Liver (tissue), 9 donors: ENCODE data around the gene BCL10. TPM values are rescaled to one million over a fixed set of nuclear protein-coding genes. Genes with fewer than 3 reads are reported as not detected.

Experiments
- DNase-seq: peaks from one replicate; pipeline ENCODE4 v3.0.0-alpha.2; 2017; ENCODE audit warnings: low spot score
- H3K27ac ChIP-seq, 2 donors: one replicate each; pipeline ENCODE4 v1.7.0; 2013; ENCODE audit warnings: inconsistent platforms in 2 of 2, low read length in 2 of 2, control low read depth in 1 of 2, low read depth in 1 of 2, mild to moderate bottlenecking in 1 of 2
- H3K27me3 ChIP-seq, 4 donors: one replicate each; pipeline versions ENCODE4 v1.6.1 to v1.7.0; 2013; ENCODE audit warnings: low read length in 3 of 4, inconsistent platforms in 1 of 4, mild to moderate bottlenecking in 1 of 4, moderate library complexity in 1 of 4; ENCODE audit not compliant: control insufficient read depth in 4 of 4, insufficient read depth in 4 of 4
- H3K36me3 ChIP-seq, 4 donors: one replicate each; pipeline versions ENCODE4 v1.6.1 to v1.7.0; 2013; ENCODE audit warnings: low read length in 3 of 4, mild to moderate bottlenecking in 3 of 4, low read depth in 1 of 4, moderate library complexity in 1 of 4; ENCODE audit not compliant: control insufficient read depth in 4 of 4, insufficient read depth in 3 of 4
- H3K4me1 ChIP-seq, 4 donors: one replicate each; pipeline versions ENCODE4 v1.6.1 to v1.7.0; 2013; ENCODE audit warnings: low read length in 3 of 4, mild to moderate bottlenecking in 3 of 4, moderate library complexity in 1 of 4; ENCODE audit not compliant: control insufficient read depth in 4 of 4, insufficient read depth in 4 of 4
- H3K4me3 ChIP-seq, 3 donors: one replicate each; pipeline versions ENCODE4 v1.6.1 to v1.7.0; 2013; ENCODE audit warnings: low read length in 3 of 3, control low read depth in 1 of 3, low read depth in 1 of 3, mild to moderate bottlenecking in 1 of 3
- H3K9ac ChIP-seq, 2 donors: one replicate each; pipeline ENCODE4 v1.7.0; 2013; ENCODE audit warnings: low read length in 2 of 2, mild to moderate bottlenecking in 2 of 2, moderate library complexity in 2 of 2, control low read depth in 1 of 2, low read depth in 1 of 2
- H3K9me3 ChIP-seq, 4 donors: one replicate each; pipeline versions ENCODE4 v1.6.1 to v1.7.0; 2013; ENCODE audit warnings: low read length in 3 of 4; ENCODE audit not compliant: control insufficient read depth in 4 of 4
- ATF3 ChIP-seq: IDR thresholded peaks from 2 replicates; pipeline ENCODE4 v1.6.1; 2016; ENCODE audit warnings: antibody characterized with exemption
- CTCF ChIP-seq: fragments of 150-350 bp; IDR thresholded peaks from 2 replicates; pipeline ENCODE4 v1.5.1; 2017; ENCODE audit warnings: improper control_type of control experiment, low read depth, low read length; ENCODE audit not compliant: missing input control
- EGR1 ChIP-seq, 2 donors: IDR thresholded peaks; 2 replicates each; pipeline ENCODE4 v1.6.1; 2016 to 2018; ENCODE audit warnings: antibody characterized with exemption in 2 of 2, low read depth in 2 of 2
- FOXA1 ChIP-seq: IDR thresholded peaks from 2 replicates; pipeline ENCODE4 v1.6.1; 2016; ENCODE audit warnings: antibody characterized with exemption
- FOXA2 ChIP-seq: IDR thresholded peaks from 2 replicates; pipeline ENCODE4 v1.6.1; 2016; ENCODE audit warnings: antibody characterized with exemption
- GABPA ChIP-seq, 2 donors: IDR thresholded peaks in 1 of 2; conservative IDR thresholded peaks in 1 of 2; 2 replicates each; pipeline ENCODE4 v1.6.1; 2016; ENCODE audit warnings: antibody characterized with exemption in 2 of 2, mild to moderate bottlenecking in 1 of 2, moderate library complexity in 1 of 2
- HNF4A ChIP-seq, 2 donors: conservative IDR thresholded peaks; 2 replicates each; pipeline ENCODE4 v1.6.1; 2016; ENCODE audit warnings: antibody characterized with exemption in 2 of 2, mild to moderate bottlenecking in 2 of 2
- HNF4G ChIP-seq: IDR thresholded peaks from 2 replicates; pipeline ENCODE4 v1.6.1; 2016; ENCODE audit warnings: antibody characterized with exemption
- JUND ChIP-seq, 2 donors: IDR thresholded peaks; 2 replicates each; pipeline ENCODE4 v1.6.1; 2016; ENCODE audit warnings: antibody characterized with exemption in 2 of 2
- MAX ChIP-seq: IDR thresholded peaks from 2 replicates; pipeline ENCODE4 v1.6.1; 2016; ENCODE audit warnings: antibody characterized with exemption
- NR2F2 ChIP-seq: IDR thresholded peaks from 2 replicates; pipeline ENCODE4 v1.6.1; 2016; ENCODE audit warnings: antibody characterized with exemption
- RAD21 ChIP-seq, 2 donors: IDR thresholded peaks; 2 replicates each; pipeline ENCODE4 v1.6.1; 2016; ENCODE audit warnings: antibody characterized with exemption in 2 of 2, mild to moderate bottlenecking in 2 of 2
- REST ChIP-seq: IDR thresholded peaks from 2 replicates; pipeline ENCODE4 v1.6.1; 2016; ENCODE audit warnings: antibody characterized with exemption, mild to moderate bottlenecking
- RXRA ChIP-seq, 2 donors: IDR thresholded peaks; 2 replicates each; pipeline ENCODE4 v1.6.1; 2017 to 2018; ENCODE audit warnings: antibody characterized with exemption in 2 of 2, mild to moderate bottlenecking in 1 of 2
- SP1 ChIP-seq: IDR thresholded peaks from 2 replicates; pipeline ENCODE4 v1.6.1; 2018; ENCODE audit warnings: antibody characterized with exemption, mild to moderate bottlenecking
- TAF1 ChIP-seq: conservative IDR thresholded peaks from 2 replicates; pipeline ENCODE4 v1.6.1; 2016; ENCODE audit warnings: antibody characterized with exemption, mild to moderate bottlenecking
- YY1 ChIP-seq: IDR thresholded peaks from 2 replicates; pipeline ENCODE4 v1.6.1; 2016; ENCODE audit warnings: antibody characterized with exemption, mild to moderate bottlenecking
- ZBTB33 ChIP-seq: IDR thresholded peaks from 2 replicates; pipeline ENCODE4 v1.6.1; 2016; ENCODE audit warnings: antibody characterized with exemption
- WGBS: extraction: QIAGEN DNeasy Blood & Tissue Kit; methylation state at CpG from one replicate; pipeline ENCODE4 v1.1.7; 2013; 5-methylcytosine and 5-hydroxymethylcytosine counted together
- polyA plus RNA-seq, 2 donors: library from polyadenylated mRNA; stranded (reverse) in 1 of 2; unstranded in 1 of 2; fragments of 200-250 nt in 1 of 2; fragments of >200 nt in 1 of 2; fragmentation: Nextera tagmentation in 1 of 2; extraction: Ambion mirVana in 1 of 2; gene quantifications; one replicate each; pipeline versions ENCODE4 v1.2.1 to v1.2.3, GENCODE V29; 2013 to 2015
- total RNA-seq, 2 donors: library from RNA; depleted of rRNA; stranded (reverse); fragments of >200 nt; gene quantifications; one replicate each; pipeline ENCODE4 v1.2.3, GENCODE V29; 2014
- donor health status: healthy.
- donor health status: healthy.
- donor health status: healthy.
- donor health status: healthy.
- donor health status: healthy.

BCL10 gene
- total and polyA plus RNA-seq, 4 donors, result 3.1 to 8.9 (median 7.5) TPM

GRCh38 chr1:85313888-85314696 is 37.7 kb upstream of the BCL10 start:
- no peak overlapping the region for H3K4me3 ChIP-seq
- no peaks in the 10 kb centered on the region for H3K27me3 ChIP-seq
- WGBS, result 87% methylated on average over 3 of the region's 3 CpGs
- no peak for TF ChIP-seq FOXA2
- no peak for TF ChIP-seq HNF4A (conservative IDR thresholded peaks at IDR 0.05)
- TF ChIP-seq HNF4G, result no peak
- TF ChIP-seq TAF1, result no peak
- TF ChIP-seq ZBTB33, result no peak
- no peak for TF ChIP-seq MAX
- TF ChIP-seq FOXA1, result no peak
- TF ChIP-seq RAD21 (IDR thresholded peaks at IDR 0.05), result no peak
- no peak for TF ChIP-seq RXRA (IDR thresholded peaks at IDR 0.05)
- TF ChIP-seq NR2F2, result no peak
- no peaks in the 10 kb centered on the region for H3K9me3 ChIP-seq
- no peak for DNase-seq
- no peaks in the 10 kb centered on the region for H3K4me1 ChIP-seq
- no peak overlapping the region for H3K9ac ChIP-seq
- no peak overlapping the region for H3K27ac ChIP-seq
- no peaks in the 10 kb centered on the region for H3K36me3 ChIP-seq

- peaks cover 0 to 9% (median 4%) of the 10 kb centered on the region in 4 donors for H3K4me1 ChIP-seq
- no peaks in the 10 kb centered on the region for H3K27me3 ChIP-seq
- H3K36me3 ChIP-seq, result no peaks in the 10 kb centered on the region
- WGBS, result 86% methylated on average over 2 of the region's 2 CpGs
- no peak overlapping the region for H3K27ac ChIP-seq
- TF ChIP-seq EGR1 (IDR thresholded peaks at IDR 0.05; ENCODE audit: low read depth in 2 of 2) (no peak), ATF3 (no peak), FOXA2 (no peak), NR2F2 (no peak), TAF1 (no peak), RAD21 (IDR thresholded peaks at IDR 0.05) (no peak), REST (no peak), JUND (IDR thresholded peaks at IDR 0.05) (no peak), SP1 (no peak), HNF4G (no peak), RXRA (IDR thresholded peaks at IDR 0.05) (no peak), GABPA (IDR thresholded peaks at IDR 0.05 in 1 of 2, conservative IDR thresholded peaks at IDR 0.05 in 1 of 2) (no peak), YY1 (no peak), FOXA1 (no peak), CTCF (no peak), ZBTB33 (no peak), MAX (no peak), HNF4A (conservative IDR thresholded peaks at IDR 0.05) (no peak)
- H3K4me3 ChIP-seq, result no peak overlapping the region
- no peak overlapping the region for H3K9ac ChIP-seq
- DNase-seq, result no peak
- H3K9me3 ChIP-seq, result no peaks in the 10 kb centered on the region
Measured at GRCh38 chr1:85311818-85312217, 35.4 kb upstream of the BCL10 start.
